ENCODE data around the gene GRIFIN. TPM values are rescaled to one million over a fixed set of nuclear protein-coding genes. Genes with fewer than 3 reads are reported as not detected.
A peak's percentile ranks its signal among the peaks of the same experiment; 100 is the strongest.

GRIFIN gene
- polyA plus RNA-seq, 1 of the 3 experiments (the other 2 are of a cell fraction) = not detected

DNA sequence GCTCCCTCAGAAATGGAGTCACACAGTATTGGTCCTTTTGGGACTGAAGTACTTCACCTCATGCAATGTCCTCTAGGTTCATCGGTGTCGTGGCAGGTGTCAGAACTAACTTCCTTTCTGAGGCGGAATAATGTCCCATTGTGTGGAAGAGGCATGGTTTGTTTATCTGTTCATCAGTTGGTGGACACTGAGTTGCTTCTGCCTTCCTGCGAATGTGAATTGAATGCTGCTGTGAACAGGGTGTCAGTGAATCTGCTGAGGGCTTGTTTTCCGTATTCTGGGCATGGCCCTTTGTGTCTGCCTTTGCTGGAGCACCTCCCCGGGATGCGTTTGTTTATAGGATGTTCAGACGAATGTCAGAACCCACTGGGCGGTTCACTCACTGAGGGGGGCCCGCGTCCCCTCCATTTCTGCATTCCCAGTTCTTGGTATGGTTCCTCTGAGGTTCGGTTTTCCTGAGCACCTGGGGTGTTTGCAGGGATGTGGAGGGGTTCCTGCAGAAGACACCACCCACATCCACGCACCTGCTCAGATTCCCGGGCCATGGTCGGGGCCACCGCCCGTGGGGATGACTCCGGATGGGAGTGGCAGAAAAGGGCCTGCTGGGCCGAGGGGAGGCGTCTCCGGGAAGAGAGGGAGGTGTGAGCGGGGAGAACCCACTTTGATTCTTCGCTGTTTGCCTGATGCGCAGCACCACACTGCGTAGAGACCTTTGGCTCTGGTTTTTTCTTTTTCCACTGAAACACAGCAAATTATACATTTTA lies 39.7 kb downstream of the GRIFIN start:
- no peak overlapping the region for H3K9ac ChIP-seq
- no peak overlapping the region for H3K4me3 ChIP-seq (ENCODE audit: low read depth in 2 of 2, low read length in 1 of 2)
- WGBS (ENCODE audit: low lambda C conversion rate) = 89% methylated on average over 25 of the region's 25 CpGs
- no peak overlapping the region for H2AFZ ChIP-seq (ENCODE audit: low read depth)
- peaks cover 3% of the 10 kb centered on the region; the same call in 1 of the 2 replicates for H3K79me2 ChIP-seq (ENCODE audit: insufficient read depth)
- no peaks in the 10 kb centered on the region for H3K9me2 ChIP-seq
- no peak overlapping the region for H3K27ac ChIP-seq (ENCODE audit: low read depth in 2 of 2, low read length in 1 of 2)
- no peak overlapping the region for H3K4me2 ChIP-seq
- peaks cover under 1% of the 10 kb centered on the region; the same call in 1 of the 2 replicates for H3K9me3 ChIP-seq
- DNase-seq = peak; percentile 32
- no peaks in the 10 kb centered on the region for H4K20me1 ChIP-seq (ENCODE audit: insufficient read depth)
- H3F3A ChIP-seq (replicated peaks; ENCODE audit: insufficient read depth) = no peaks in the 10 kb centered on the region
- ChIA-PET CTCF (interaction anchor here (1.1 to 6.4 kb wide), 3 partner anchors 14 to 32 kb away, joined by 4 to 44 read pairs (median 4); no protein-coding TSS in a partner anchor), POLR2A (no interaction called here)
- H3K4me1 ChIP-seq (ENCODE audit: control insufficient read depth in 1 of 2, insufficient read depth in 2 of 2, low read depth in 1 of 2, low read length in 1 of 2) = peaks cover 0 to 3% of the 10 kb centered on the region in 2 experiments; a peak in 1 of 4 replicates
- H3K27me3 ChIP-seq (ENCODE audit: insufficient read depth) = no peaks in the 10 kb centered on the region
- peaks cover 3 to 11% of the 10 kb centered on the region in 2 experiments for H3K36me3 ChIP-seq (replicated peaks in 1 of 2; ENCODE audit: control insufficient read depth in 1 of 2, insufficient read depth in 2 of 2, low read length in 1 of 2)
- TF ChIP-seq PBX3 (IDR thresholded peaks at IDR 0.05) = no peak
- TF ChIP-seq TCF12 (IDR thresholded peaks at IDR 0.05) = no peak
- no peak for TF ChIP-seq GABPA (IDR thresholded peaks at IDR 0.05; ENCODE audit: low read depth)
- TF ChIP-seq USF1 (IDR thresholded peaks at IDR 0.05; ENCODE audit: borderline replicate concordance, low read depth) = no peak
- TF ChIP-seq MAX (IDR thresholded peaks at IDR 0.05; ENCODE audit: low read depth) = no peak
- no peak for TF ChIP-seq NRF1 (IDR thresholded peaks at IDR 0.05; ENCODE audit: low read depth, low read length)

GRCh38 chr7:2435146-2435545 lies 41.1 kb downstream of the GRIFIN start:
- DNase-seq = no peak
- Histone ChIP-seq H3K4me2 (no peak overlapping the region), H3K9me2 (no peaks in the 10 kb centered on the region), H3K9me3 (peaks cover 10% of the 10 kb centered on the region; the same call in 1 of the 2 replicates), H3K79me2 (ENCODE audit: insufficient read depth) (peaks cover 13% of the 10 kb centered on the region; the same call in 1 of the 2 replicates), H3K27me3 (ENCODE audit: insufficient read depth) (no peaks in the 10 kb centered on the region), H3K36me3 (replicated peaks in 1 of 2; ENCODE audit: control insufficient read depth in 1 of 2, insufficient read depth in 2 of 2, low read length in 1 of 2) (peaks cover 10 to 11% of the 10 kb centered on the region in 2 experiments), H2AFZ (ENCODE audit: low read depth) (no peak overlapping the region), H3K4me3 (ENCODE audit: low read depth in 2 of 2, low read length in 1 of 2) (no peak overlapping the region), H4K20me1 (ENCODE audit: insufficient read depth) (no peaks in the 10 kb centered on the region), H3F3A (replicated peaks; ENCODE audit: insufficient read depth) (no peaks in the 10 kb centered on the region), H3K4me1 (ENCODE audit: control insufficient read depth in 1 of 2, insufficient read depth in 2 of 2, low read depth in 1 of 2, low read length in 1 of 2) (peaks cover 0 to 3% of the 10 kb centered on the region in 2 experiments; a peak in 1 of 4 replicates), H3K9ac (no peak overlapping the region), H3K27ac (ENCODE audit: low read depth in 2 of 2, low read length in 1 of 2) (no peak overlapping the region)
- ChIA-PET POLR2A (interaction anchor here (0.8 kb wide), 1 partner anchor 15 kb away, joined by 3 read pairs; no protein-coding TSS in a partner anchor), CTCF (interaction anchor here (1.3 to 6.4 kb wide), 2 partner anchors 16 to 34 kb away, joined by 4 to 44 read pairs; no protein-coding TSS in a partner anchor)
- TF ChIP-seq REST (IDR thresholded peaks at IDR 0.05; ENCODE audit: low read depth, low read length) = no peak
- no peak for TF ChIP-seq GABPA (IDR thresholded peaks at IDR 0.05; ENCODE audit: low read depth)
- TF ChIP-seq YY1 (IDR thresholded peaks at IDR 0.05; ENCODE audit: low read depth) = no peak
- no peak for TF ChIP-seq MAX (IDR thresholded peaks at IDR 0.05; ENCODE audit: low read depth)
- TF ChIP-seq ZBTB33 (IDR thresholded peaks at IDR 0.05; ENCODE audit: borderline replicate concordance, low read depth) = no peak
- TF ChIP-seq PBX3 (IDR thresholded peaks at IDR 0.05) = no peak
- WGBS (ENCODE audit: low lambda C conversion rate) = 93% methylated on average over 5 of the region's 5 CpGs

All from SK-N-SH (cell line).